RPMI7951 (cell line): ENCODE results near the gene RPS27A. TPM values are rescaled to one million over a fixed set of nuclear protein-coding genes. Genes with fewer than 3 reads are reported as not detected.
A peak's percentile ranks its signal among the peaks of the same experiment; 100 is the strongest.
"Not testable (repeated sequence)": the region's sequence is repeated elsewhere in the genome, so short reads cannot be mapped to it uniquely, and the experiment has no call there.

Experiments
- DNase-seq: peaks from one replicate; pipeline ENCODE4 v3.0.0-alpha.2; 2012; ENCODE audit warnings: low read depth
- total RNA-seq: library from RNA; depleted of rRNA; stranded (reverse); fragments of >200 nt; shearing (Covaris generic); gene quantifications from 2 replicates; pipeline ENCODE4 v1.2.3, GENCODE V29; 2014

Gene RPS27A
- total RNA-seq, 1 experiment from 2014 or later = 2,901 TPM

- DNase-seq = no peak
Observed at GRCh38 chr2:55239656-55240222, 7.3 kb downstream of the RPS27A start.

GRCh38 chr2:55241582-55241981 lies 9.1 kb downstream of the RPS27A start:
- not testable (repeated sequence) for DNase-seq

GRCh38 chr2:55242617-55243016 lies 10.1 kb downstream of the RPS27A start:
- no peak for DNase-seq

GRCh38 chr2:55245411-55245810 lies 12.9 kb downstream of the RPS27A start:
- DNase-seq = no peak

GRCh38 chr2:55247025-55247424 lies 14.5 kb downstream of the RPS27A start:
- DNase-seq = no peak

GRCh38 chr2:55252832-55253231 lies 20.3 kb downstream of the RPS27A start:
- no peak for DNase-seq

GRCh38 chr2:55259586-55259985 lies 27.1 kb downstream of the RPS27A start:
- DNase-seq = not testable (repeated sequence)

- DNase-seq = peak; percentile 6
Observed at GRCh38 chr2:55268288-55268906, 35.9 kb downstream of the RPS27A start.

- DNase-seq = peak; percentile 95
Observed at GRCh38 chr2:55268907-55269644, 36.6 kb downstream of the RPS27A start, which contains the start of gene MTIF2. TSS of gene MTIF2 (minus strand) at chr2:55269231. CDS start at chr2:55263858, 5,373 bp downstream.

GRCh38 chr2:55269645-55269990 lies 37.1 kb downstream of the RPS27A start:
- peak; percentile 19 for DNase-seq

GRCh38 chr2:55274346-55274745 lies 41.9 kb downstream of the RPS27A start:
- DNase-seq = not testable (repeated sequence)

- DNase-seq = no peak
Observed at GRCh38 chr2:55277310-55277709, 44.8 kb downstream of the RPS27A start.

GRCh38 chr2:55279214-55279835 lies 46.8 kb downstream of the RPS27A start:
- DNase-seq = not testable (repeated sequence)

- not testable (repeated sequence) for DNase-seq
Observed at GRCh38 chr2:55279859-55280424, 47.5 kb downstream of the RPS27A start.

- DNase-seq = not testable (repeated sequence)
Observed at GRCh38 chr2:55280851-55281546, 48.5 kb downstream of the RPS27A start.

- peak; percentile 81 for DNase-seq
Observed at GRCh38 chr2:55282110-55282917, 49.8 kb downstream of the RPS27A start.

GRCh38 chr2:55283083-55283482 lies 50.6 kb downstream of the RPS27A start:
- DNase-seq = no peak
